WI38 (cell line): ENCODE measurements around the gene CCR5AS.

Source experiments
- H3K4me3 ChIP-seq: 2 replicates; pipeline ENCODE4 v1.5.1; 2011; ENCODE audit warnings: low read depth, mild to moderate bottlenecking, control low read depth, low read length
- TF ChIP-seq, protein P1 (sequence below): IDR thresholded peaks from 2 replicates; pipeline ENCODE4 v1.5.1; 2012; ENCODE audit warnings: low read depth, mild to moderate bottlenecking, control low read depth, low read length

The CCR5AS gene

GRCh38 chr3:46406788-46407611 is at the start of gene CCR5AS, which contains the start of gene CCRL2:
TSS of gene CCR5AS (minus strand) at chr3:46407066.
TSS of gene CCRL2 (plus strand) at chr3:46407259. CDS start at chr3:46408080, 821 bp downstream.
- H3K4me3 ChIP-seq = peak within 1 kb of the TSS; percentile 47
- TF ChIP-seq, protein P1, sequence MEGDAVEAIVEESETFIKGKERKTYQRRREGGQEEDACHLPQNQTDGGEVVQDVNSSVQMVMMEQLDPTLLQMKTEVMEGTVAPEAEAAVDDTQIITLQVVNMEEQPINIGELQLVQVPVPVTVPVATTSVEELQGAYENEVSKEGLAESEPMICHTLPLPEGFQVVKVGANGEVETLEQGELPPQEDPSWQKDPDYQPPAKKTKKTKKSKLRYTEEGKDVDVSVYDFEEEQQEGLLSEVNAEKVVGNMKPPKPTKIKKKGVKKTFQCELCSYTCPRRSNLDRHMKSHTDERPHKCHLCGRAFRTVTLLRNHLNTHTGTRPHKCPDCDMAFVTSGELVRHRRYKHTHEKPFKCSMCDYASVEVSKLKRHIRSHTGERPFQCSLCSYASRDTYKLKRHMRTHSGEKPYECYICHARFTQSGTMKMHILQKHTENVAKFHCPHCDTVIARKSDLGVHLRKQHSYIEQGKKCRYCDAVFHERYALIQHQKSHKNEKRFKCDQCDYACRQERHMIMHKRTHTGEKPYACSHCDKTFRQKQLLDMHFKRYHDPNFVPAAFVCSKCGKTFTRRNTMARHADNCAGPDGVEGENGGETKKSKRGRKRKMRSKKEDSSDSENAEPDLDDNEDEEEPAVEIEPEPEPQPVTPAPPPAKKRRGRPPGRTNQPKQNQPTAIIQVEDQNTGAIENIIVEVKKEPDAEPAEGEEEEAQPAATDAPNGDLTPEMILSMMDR = no peak

- no peak overlapping the region for H3K4me3 ChIP-seq
- TF ChIP-seq, protein P1 = no peak
Measured at GRCh38 chr3:46456118-46456517, 49.3 kb upstream of the CCR5AS start.

- TF ChIP-seq, protein P1 = no peak
- H3K4me3 ChIP-seq = no peak overlapping the region
Measured at GRCh38 chr3:46455231-46456115, 48.6 kb upstream of the CCR5AS start.

GRCh38 chr3:46454606-46455005 is 47.7 kb upstream of the CCR5AS start:
- TF ChIP-seq, protein P1 = no peak
- H3K4me3 ChIP-seq = no peak overlapping the region

- H3K4me3 ChIP-seq = no peak overlapping the region
- TF ChIP-seq, protein P1 = no peak
Measured at GRCh38 chr3:46454209-46454595, 47.3 kb upstream of the CCR5AS start.

- H3K4me3 ChIP-seq = no peak overlapping the region
- TF ChIP-seq, protein P1 = no peak
Measured at GRCh38 chr3:46453526-46454208, 46.8 kb upstream of the CCR5AS start.
